GM18867 (cell line): ENCODE measurements around the gene HPSE2.
"Not testable (repeated sequence)": the region's sequence is repeated elsewhere in the genome, so short reads cannot be mapped to it uniquely, and the experiment has no call there.

Experiments
- ATAC-seq: cut with Tn5 transposase; IDR thresholded peaks from one replicate; pipeline ENCODE4 v1.9.1; 2021; ENCODE audit warnings: mild to moderate bottlenecking, moderate library complexity; ENCODE audit not compliant: unreplicated experiment

Gene HPSE2

GRCh38 chr10:99170116-99170675, 65.5 kb downstream of the HPSE2 start:
- no peak for ATAC-seq

DNA sequence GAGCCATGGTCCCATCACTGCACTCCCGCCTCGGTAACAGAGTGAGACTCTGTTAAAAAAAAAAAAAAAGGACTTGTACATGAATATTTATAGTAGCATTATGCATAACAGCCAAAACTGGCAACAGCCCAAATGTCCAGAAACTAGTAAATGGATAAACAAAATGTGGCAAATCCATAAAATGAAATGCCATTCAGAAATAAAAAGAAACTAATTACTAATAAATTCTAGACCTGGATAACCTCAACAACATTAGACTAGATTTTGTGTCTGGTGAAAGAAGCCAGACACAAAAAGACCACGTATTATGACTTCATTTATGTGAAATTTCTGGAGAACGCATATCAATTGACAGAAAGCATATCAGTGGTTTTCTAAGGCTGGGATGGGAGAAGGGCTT, 74.5 kb downstream of the HPSE2 start:
- no peak for ATAC-seq

- ATAC-seq = no peak
These were observed 92.0 kb downstream of the HPSE2 start for GRCh38 chr10:99143651-99144050.

- ATAC-seq = no peak
These were observed 92.6 kb downstream of the HPSE2 start for GRCh38 chr10:99143011-99143410.

DNA sequence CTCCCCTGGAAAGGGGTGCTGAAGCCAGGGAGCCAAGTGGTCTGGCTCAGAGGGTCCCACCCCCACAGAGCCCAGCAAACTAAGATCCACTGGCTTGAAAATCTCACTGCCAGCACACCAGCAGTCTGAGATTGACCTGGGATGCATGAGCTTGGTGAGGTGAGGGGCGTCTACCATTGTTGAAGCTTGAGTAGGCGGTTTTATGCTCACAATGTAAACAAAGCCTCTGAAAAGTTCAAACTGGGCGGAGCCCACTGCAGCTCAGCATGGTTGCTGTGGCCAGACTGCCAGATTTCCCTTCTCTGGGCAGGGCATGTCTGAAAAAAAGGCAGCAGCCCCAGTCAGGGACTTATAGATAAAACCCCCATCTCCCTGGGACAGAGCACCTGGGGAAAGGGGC, 102.8 kb downstream of the HPSE2 start:
- ATAC-seq = not testable (repeated sequence)

DNA sequence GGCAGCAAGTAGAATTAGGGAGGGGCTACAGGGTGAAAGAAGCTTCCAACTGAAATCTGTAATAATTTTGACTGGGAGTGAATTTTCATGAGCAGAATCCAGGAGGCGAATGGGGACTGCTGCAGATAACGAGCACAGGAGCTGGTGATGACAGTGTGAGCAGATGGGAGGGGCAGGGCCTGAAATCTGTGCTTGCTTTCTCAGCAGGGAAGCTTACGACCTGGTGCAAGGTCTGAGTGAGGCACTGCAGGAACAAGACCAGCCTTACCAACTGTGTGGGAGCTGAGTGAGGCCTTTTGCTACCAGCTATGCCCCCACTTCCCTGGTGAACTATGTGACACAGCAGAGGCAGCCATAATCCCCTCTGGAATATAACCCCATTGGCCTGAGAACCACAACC, 109.8 kb downstream of the HPSE2 start:
- ATAC-seq = no peak

- ATAC-seq = no peak
These were observed 111.3 kb downstream of the HPSE2 start for GRCh38 chr10:99124376-99124775.

GRCh38 chr10:99123851-99124250, 111.8 kb downstream of the HPSE2 start:
- ATAC-seq = no peak

DNA sequence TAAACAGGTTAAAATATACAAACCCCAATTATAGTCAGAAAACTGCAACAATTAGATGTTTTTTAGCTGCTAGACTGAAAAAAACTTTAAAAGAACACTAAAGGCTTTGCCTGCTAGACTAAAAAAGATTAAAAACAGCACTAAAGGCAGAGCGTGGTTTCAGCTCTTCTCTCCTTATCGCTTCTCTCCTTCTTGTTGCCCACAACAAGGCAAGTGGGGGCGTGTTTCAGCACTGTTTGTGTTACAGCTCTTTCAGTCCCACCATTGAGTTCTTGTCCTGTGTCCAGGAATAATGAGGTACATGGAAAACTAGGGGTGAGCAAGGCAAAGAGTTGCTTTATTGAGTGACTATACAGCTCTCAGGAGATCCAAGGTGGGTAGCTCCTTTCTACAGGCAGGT, 112.3 kb downstream of the HPSE2 start:
- no peak for ATAC-seq

DNA sequence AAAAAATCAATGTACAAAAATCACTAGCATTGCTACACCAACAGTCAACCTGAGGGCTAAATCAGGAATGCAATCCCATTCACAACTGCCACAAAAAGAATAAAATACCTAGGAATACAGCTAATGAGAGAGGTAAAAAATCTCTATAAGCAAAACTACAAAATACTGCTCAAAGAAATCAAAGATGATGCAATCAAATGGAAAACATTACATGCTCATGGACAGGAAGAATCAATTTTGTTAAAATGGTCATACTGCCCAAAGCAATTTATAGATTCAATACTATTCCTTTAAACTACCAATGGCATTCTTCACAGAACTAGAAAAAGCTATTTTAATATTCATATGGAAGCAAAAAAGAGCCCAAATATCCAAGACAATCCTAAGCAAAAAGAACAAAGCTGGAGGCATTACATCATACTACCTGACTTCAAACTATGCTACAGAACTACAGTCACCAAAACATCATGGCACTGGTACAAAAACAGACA, 116.3 kb downstream of the HPSE2 start:
- ATAC-seq = no peak

DNA sequence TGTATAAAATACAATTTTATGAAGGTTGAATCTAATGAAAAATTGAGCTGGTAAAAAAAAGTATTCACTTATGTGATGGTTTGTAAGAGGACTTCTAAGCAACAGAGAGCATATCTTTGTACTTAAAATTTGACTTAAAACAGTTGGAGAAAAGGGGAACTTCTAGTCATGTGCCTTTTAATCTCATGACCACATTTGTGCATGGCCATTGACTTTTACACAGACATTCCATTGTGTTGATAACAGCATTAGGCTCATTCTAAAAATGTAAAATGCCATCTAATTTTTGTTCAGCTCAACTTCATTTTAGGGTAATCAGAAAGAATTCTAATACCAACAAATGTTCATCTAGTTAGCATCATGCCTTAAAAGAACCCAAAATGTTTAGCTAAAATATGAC, 119.9 kb downstream of the HPSE2 start:
- ATAC-seq = no peak

DNA sequence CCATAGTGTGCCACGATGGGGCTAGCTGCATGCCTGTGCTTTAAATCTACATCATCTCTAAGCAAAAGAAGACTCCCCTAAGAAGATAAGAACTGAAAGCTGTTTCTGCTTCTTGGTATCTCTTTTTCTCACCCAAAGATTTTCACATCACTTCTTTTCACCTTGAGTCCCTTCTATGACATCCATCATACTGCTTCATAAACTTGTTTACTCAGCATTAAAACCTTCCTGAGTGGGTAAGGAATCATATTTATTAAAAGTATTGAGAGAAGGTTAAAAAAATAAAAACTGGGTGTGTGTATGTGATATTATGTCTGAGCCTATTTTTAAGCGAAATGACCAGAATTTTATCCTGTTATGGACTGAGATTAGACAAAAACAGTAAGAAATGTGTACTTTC, 150.3 kb downstream of the HPSE2 start:
- ATAC-seq = no peak

- no peak for ATAC-seq
These were observed 151.5 kb downstream of the HPSE2 start for GRCh38 chr10:99084161-99084560.

- no peak for ATAC-seq
These were observed 155.2 kb downstream of the HPSE2 start for GRCh38 chr10:99080275-99080945.

DNA sequence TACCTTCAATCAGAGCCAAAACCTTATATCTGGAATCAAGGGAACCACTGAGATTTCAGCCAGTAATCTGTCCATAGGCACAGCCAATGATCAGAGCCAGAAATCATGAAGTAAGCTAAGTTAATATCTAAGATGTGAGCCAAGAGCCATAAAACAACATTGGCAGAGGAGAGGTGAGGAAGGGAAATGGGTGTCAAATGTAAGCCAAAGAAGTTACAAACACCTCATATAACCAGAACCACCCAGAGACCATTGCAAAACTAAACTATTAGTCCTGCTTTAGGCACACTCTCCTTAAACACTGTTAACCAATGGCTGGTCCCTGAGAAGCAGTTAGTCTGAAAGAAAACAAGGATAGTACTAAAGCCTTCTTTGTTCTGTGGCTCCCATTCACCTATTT, 173.1 kb downstream of the HPSE2 start:
- no peak for ATAC-seq

DNA sequence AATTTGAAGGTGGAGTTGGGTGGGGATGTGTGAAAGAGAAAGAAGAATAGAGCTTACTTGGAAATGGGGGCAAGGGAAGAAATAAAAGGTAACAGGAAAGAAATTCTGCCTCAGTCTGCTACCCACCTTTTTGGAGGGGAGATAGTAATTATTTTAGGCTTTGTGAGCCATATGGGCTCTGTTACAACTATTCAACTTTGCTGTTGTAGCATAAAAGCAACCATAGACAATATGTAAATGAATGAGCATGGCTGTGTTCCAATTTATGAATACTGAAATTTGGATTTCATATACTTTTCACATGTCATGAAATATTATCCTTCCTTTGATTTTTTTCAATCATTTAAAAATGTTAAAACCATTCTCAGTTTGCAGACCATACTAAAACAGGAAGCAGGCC, 176.9 kb downstream of the HPSE2 start:
- ATAC-seq = no peak

GRCh38 chr10:99057936-99058690, 177.5 kb downstream of the HPSE2 start:
- ATAC-seq = no peak

GRCh38 chr10:99045671-99046070, 190.0 kb downstream of the HPSE2 start:
- ATAC-seq = no peak

- no peak for ATAC-seq
These were observed 193.4 kb downstream of the HPSE2 start for GRCh38 chr10:99042051-99042771.

DNA sequence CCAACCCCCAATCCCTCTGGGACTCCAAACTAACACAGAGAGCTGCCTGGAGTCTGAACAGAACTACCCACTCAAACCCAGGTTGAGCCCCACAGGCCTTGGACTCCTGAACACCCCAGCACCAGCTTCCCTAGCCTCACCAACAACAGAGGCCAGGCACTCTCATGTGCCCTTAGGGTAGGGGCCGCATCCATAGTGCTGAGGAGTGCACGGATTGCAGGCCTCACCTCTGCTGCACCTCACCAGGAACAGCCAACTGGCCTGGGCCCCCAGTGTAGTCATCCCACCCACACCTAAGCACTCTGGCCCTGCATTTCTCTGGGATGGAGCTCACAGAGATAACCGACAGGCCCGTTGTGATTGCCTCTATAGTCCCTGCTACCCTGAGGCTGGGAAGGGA, 194.2 kb downstream of the HPSE2 start:
- ATAC-seq = no peak

GRCh38 chr10:99013885-99014284, 221.8 kb downstream of the HPSE2 start:
- ATAC-seq = no peak
